Smooth muscle cell (in vitro differentiated cells): Measurements from ENCODE around the gene FAT1. TPM values are rescaled to one million over a fixed set of nuclear protein-coding genes. Genes with fewer than 3 reads are reported as not detected.

ENCODE experiments used
- DNase-seq: peaks from one replicate; lab custom pipeline; 2025; ENCODE audit not compliant: unreplicated experiment; lab: John Stamatoyannopoulos, UW
- H2AFZ ChIP-seq: fragments of 200-600 bp; sonication (generic); 2 replicates; pipeline ENCODE4 v1.6.0; 2016; ENCODE audit warnings: antibody characterized with exemption, low read depth, mild to moderate bottlenecking
- H3F3A ChIP-seq: fragments of 200-600 bp; sonication (generic); 2 replicates; pipeline ENCODE4 v1.6.0; 2017; ENCODE audit warnings: antibody characterized with exemption, low read depth
- H3K27ac ChIP-seq: fragments of 200-600 bp; sonication (generic); 2 replicates; pipeline ENCODE4 v1.5.1; 2016; ENCODE audit warnings: low read depth, mild to moderate bottlenecking
- H3K27me3 ChIP-seq: fragments of 200-600 bp; sonication (generic); 2 replicates; pipeline ENCODE4 v1.6.1; 2016; ENCODE audit warnings: low read depth, mild to moderate bottlenecking
- H3K36me3 ChIP-seq: fragments of 200-600 bp; sonication (generic); 2 replicates; pipeline ENCODE4 v1.5.1; 2016; ENCODE audit warnings: low read depth
- H3K4me1 ChIP-seq: fragments of 200-600 bp; sonication (generic); 2 replicates; pipeline ENCODE4 v1.5.1; 2016; ENCODE audit warnings: low read depth
- H3K4me2 ChIP-seq: fragments of 200-600 bp; sonication (generic); 2 replicates; pipeline ENCODE4 v1.6.0; 2016; ENCODE audit warnings: mild to moderate bottlenecking
- H3K4me3 ChIP-seq: fragments of 200-600 bp; sonication (generic); 2 replicates; pipeline ENCODE4 v1.5.1; 2016; ENCODE audit warnings: mild to moderate bottlenecking
- H3K79me2 ChIP-seq: fragments of 200-600 bp; sonication (generic); 2 replicates; pipeline ENCODE4 v1.6.0; 2016; ENCODE audit warnings: low read depth, mild to moderate bottlenecking
- H3K9ac ChIP-seq: fragments of 200-600 bp; sonication (generic); 2 replicates; pipeline ENCODE4 v1.6.0; 2016; ENCODE audit warnings: low read depth
- H3K9me3 ChIP-seq: fragments of 200-600 bp; sonication (generic); replicated peaks from 2 replicates; pipeline ENCODE4 v1.5.1; 2016; ENCODE audit warnings: low read depth
- H4K20me1 ChIP-seq: fragments of 200-600 bp; sonication (generic); 2 replicates; pipeline ENCODE4 v1.6.0; 2016; ENCODE audit warnings: low read depth
- WGBS: methylation state at CpG from one replicate; pipeline ENCODE4 v1.1.7; 2016; ENCODE audit warnings: low lambda C conversion rate; 5-methylcytosine and 5-hydroxymethylcytosine counted together
- polyA plus RNA-seq: library from polyadenylated mRNA; unstranded; fragments of >200 nt; fragmentation: Nextera tagmentation; extraction: Ambion mirVana; gene quantifications from 2 replicates; pipeline ENCODE4 v1.2.1, GENCODE V29; 2016
- total RNA-seq: library from RNA; depleted of rRNA; stranded (reverse); fragments of >200 nt; gene quantifications from 2 replicates; pipeline ENCODE4 v1.2.3, GENCODE V29; 2014
- TF ChIP-seq, protein P1 (sequence below): fragments of 200-600 bp; sonication (generic); IDR thresholded peaks from 2 replicates; pipeline ENCODE4 v1.5.1; 2017; ENCODE audit warnings: borderline replicate concordance, mild to moderate bottlenecking, antibody characterized with exemption; ENCODE audit not compliant: insufficient read depth, poor library complexity, severe bottlenecking

The FAT1 gene, protein sequence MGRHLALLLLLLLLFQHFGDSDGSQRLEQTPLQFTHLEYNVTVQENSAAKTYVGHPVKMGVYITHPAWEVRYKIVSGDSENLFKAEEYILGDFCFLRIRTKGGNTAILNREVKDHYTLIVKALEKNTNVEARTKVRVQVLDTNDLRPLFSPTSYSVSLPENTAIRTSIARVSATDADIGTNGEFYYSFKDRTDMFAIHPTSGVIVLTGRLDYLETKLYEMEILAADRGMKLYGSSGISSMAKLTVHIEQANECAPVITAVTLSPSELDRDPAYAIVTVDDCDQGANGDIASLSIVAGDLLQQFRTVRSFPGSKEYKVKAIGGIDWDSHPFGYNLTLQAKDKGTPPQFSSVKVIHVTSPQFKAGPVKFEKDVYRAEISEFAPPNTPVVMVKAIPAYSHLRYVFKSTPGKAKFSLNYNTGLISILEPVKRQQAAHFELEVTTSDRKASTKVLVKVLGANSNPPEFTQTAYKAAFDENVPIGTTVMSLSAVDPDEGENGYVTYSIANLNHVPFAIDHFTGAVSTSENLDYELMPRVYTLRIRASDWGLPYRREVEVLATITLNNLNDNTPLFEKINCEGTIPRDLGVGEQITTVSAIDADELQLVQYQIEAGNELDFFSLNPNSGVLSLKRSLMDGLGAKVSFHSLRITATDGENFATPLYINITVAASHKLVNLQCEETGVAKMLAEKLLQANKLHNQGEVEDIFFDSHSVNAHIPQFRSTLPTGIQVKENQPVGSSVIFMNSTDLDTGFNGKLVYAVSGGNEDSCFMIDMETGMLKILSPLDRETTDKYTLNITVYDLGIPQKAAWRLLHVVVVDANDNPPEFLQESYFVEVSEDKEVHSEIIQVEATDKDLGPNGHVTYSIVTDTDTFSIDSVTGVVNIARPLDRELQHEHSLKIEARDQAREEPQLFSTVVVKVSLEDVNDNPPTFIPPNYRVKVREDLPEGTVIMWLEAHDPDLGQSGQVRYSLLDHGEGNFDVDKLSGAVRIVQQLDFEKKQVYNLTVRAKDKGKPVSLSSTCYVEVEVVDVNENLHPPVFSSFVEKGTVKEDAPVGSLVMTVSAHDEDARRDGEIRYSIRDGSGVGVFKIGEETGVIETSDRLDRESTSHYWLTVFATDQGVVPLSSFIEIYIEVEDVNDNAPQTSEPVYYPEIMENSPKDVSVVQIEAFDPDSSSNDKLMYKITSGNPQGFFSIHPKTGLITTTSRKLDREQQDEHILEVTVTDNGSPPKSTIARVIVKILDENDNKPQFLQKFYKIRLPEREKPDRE (N-terminal part only)
- 359 and 395 TPM in 2 replicates for total RNA-seq
- 42.4 and 65.1 TPM in 2 replicates for polyA plus RNA-seq

DNA sequence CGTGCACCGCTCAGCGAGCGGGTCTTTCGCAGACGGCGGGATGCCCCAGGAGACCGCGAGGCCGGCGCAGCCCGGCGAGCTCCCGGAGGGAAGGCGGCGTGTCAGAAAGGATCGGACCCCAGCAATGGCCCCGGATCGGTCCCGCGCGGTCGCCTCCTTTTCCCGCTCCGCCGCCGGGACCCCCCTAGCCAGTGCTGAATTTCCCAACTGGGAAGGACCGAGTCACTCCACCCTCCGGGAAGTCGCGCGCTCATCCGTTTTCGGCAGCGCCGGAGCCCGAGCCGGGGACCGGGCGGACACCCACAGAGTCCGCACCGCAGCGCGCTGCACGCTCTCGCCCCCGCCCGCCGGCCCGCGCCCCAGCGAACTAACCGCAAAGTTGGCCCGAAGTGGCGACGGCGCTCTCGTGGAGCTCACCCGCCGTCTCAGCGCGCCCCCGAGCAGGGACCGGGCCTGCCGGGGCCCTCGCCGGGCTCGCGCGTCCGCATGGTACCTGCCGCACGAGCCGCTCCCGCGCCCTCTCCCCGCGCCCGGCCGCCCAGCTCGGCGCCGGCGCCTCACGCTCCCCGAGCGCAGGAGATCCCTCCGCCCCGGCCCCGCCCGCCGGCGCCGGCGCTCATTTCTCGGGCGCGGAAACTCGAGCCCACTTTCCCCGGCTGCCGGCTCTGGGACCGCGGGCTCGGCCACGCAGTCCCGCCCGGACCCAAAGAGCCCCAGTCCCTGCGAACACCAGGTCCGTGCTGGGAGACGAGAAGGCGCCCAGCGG is at the start of gene FAT1:
FAT1 (minus strand) TSS at position 565 of the 766 bp plus-strand sequence. CDS start 14,029 bp downstream, outside the sequence.
- WGBS, result 2% methylated on average over 88 of the region's 112 CpGs
- peak within 1 kb of the TSS; percentile 83 for H3K4me3 ChIP-seq
- H4K20me1 ChIP-seq, result peaks cover 67% of the 10 kb centered on the region
- no peaks in the 10 kb centered on the region for H3K27me3 ChIP-seq
- peak within 1 kb of the TSS; percentile 75 for H3K9ac ChIP-seq
- H3K27ac ChIP-seq, result peak within 1 kb of the TSS; percentile 89
- H3K36me3 ChIP-seq, result no peaks in the 10 kb centered on the region
- H3K4me2 ChIP-seq, result peak within 1 kb of the TSS; percentile 97
- peaks cover 75% of the 10 kb centered on the region for H3K79me2 ChIP-seq
- peaks cover 17% of the 10 kb centered on the region for H3K4me1 ChIP-seq
- peak; percentile 49 for DNase-seq
- no peaks in the 10 kb centered on the region for H3F3A ChIP-seq
- H3K9me3 ChIP-seq, result no peaks in the 10 kb centered on the region
- TF ChIP-seq, protein P1, sequence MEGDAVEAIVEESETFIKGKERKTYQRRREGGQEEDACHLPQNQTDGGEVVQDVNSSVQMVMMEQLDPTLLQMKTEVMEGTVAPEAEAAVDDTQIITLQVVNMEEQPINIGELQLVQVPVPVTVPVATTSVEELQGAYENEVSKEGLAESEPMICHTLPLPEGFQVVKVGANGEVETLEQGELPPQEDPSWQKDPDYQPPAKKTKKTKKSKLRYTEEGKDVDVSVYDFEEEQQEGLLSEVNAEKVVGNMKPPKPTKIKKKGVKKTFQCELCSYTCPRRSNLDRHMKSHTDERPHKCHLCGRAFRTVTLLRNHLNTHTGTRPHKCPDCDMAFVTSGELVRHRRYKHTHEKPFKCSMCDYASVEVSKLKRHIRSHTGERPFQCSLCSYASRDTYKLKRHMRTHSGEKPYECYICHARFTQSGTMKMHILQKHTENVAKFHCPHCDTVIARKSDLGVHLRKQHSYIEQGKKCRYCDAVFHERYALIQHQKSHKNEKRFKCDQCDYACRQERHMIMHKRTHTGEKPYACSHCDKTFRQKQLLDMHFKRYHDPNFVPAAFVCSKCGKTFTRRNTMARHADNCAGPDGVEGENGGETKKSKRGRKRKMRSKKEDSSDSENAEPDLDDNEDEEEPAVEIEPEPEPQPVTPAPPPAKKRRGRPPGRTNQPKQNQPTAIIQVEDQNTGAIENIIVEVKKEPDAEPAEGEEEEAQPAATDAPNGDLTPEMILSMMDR, result no peak
- H2AFZ ChIP-seq, result peak within 1 kb of the TSS; percentile 79

DNA sequence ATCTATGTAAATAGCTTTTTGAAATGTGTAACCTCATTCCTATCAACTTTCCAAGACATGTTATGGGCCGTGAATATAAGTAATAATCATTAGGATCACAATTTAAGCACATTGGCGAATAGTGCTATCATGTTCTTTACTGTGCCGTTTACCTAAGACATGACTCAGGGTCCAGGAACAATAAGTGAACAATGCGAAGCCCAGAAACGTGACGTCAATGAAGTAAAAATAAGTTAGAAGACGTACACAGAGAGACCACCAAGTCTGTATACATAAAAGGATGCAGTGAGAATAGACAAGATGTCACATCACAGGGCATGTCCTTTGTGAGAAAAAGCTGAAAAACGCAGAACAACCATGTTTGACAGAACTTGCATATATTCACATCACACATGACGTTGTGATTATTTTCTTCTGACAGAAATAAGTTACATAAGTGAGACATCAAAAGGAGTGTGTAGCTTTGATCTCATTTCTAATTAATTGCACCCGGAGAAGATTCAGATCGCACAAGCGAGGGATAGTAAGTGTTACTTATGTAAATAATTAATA is 49.4 kb upstream of the FAT1 start:
- H3K4me3 ChIP-seq, result no peak overlapping the region
- no peak overlapping the region for H3K27ac ChIP-seq
- H2AFZ ChIP-seq, result no peak overlapping the region
- H3K79me2 ChIP-seq, result no peaks in the 10 kb centered on the region
- TF ChIP-seq, protein P1, result no peak
- no peaks in the 10 kb centered on the region for H4K20me1 ChIP-seq
- H3F3A ChIP-seq, result no peaks in the 10 kb centered on the region
- no peaks in the 10 kb centered on the region for H3K9me3 ChIP-seq
- 93% methylated on average over 12 of the region's 12 CpGs for whole genome bisulfite sequencing
- no peaks in the 10 kb centered on the region for H3K27me3 ChIP-seq
- H3K4me1 ChIP-seq, result peaks cover 5% of the 10 kb centered on the region
- DNase-seq, result no peak
- no peak overlapping the region for H3K9ac ChIP-seq
- H3K36me3 ChIP-seq, result no peaks in the 10 kb centered on the region
- H3K4me2 ChIP-seq, result no peak overlapping the region

DNA sequence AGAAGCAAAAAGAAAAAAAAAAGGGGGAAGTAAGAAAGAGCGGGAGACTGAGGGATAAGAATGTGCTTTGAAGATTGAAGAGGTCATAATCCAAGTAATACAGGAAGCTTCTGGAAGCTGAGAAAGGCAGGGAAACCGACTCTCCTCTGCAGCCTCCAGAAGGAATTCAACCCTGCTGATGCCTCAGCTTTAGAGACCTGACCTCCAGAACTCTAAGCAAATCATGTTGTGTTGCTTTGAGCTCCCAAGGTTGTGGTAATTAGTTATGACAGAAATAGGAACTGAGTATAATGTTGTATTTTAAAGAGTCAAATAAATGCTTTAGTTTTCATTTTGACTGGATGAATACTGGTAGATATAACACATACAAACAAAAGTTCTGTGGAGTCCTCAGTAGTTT is 48.0 kb upstream of the FAT1 start:
- Histone ChIP-seq H3K9ac (no peak overlapping the region), H2AFZ (peak overlapping the region; percentile 36), H3F3A (no peaks in the 10 kb centered on the region), H3K4me1 (peaks cover 5% of the 10 kb centered on the region), H3K4me2 (peak overlapping the region; percentile 27), H3K4me3 (no peak overlapping the region), H4K20me1 (no peaks in the 10 kb centered on the region), H3K27me3 (no peaks in the 10 kb centered on the region), H3K9me3 (no peaks in the 10 kb centered on the region), H3K27ac (peak overlapping the region; percentile 9), H3K36me3 (no peaks in the 10 kb centered on the region), H3K79me2 (no peaks in the 10 kb centered on the region)
- 20% methylated on average over 2 of the region's 2 CpGs for WGBS
- TF ChIP-seq, protein P1, result no peak
- DNase-seq, result no peak
